PFSK-1 (cell line): ENCODE data around the gene ECI2.

ENCODE experiments used
- FOXP2 ChIP-seq: optimal IDR thresholded peaks from 2 replicates; pipeline ENCODE3; 2011; ENCODE audit warnings: borderline replicate concordance, control low read depth, inconsistent platforms; ENCODE audit not compliant: insufficient read depth; ENCODE audit errors: extremely low read length, extremely low read depth
- POLR2AphosphoS5 ChIP-seq: IDR thresholded peaks from 2 replicates; pipeline ENCODE4 v1.6.1; 2012; ENCODE audit warnings: low read depth, mild to moderate bottlenecking, control low read depth, low read length, moderate library complexity
- SIN3A ChIP-seq: IDR thresholded peaks from 2 replicates; pipeline ENCODE4 v1.6.1; 2012; ENCODE audit warnings: mild to moderate bottlenecking, low read length, moderate library complexity, borderline replicate concordance; ENCODE audit not compliant: insufficient read depth
- TAF1 ChIP-seq: IDR thresholded peaks from 2 replicates; pipeline ENCODE4 v1.6.1; 2012; ENCODE audit warnings: low read length, control low read depth, borderline replicate concordance; ENCODE audit not compliant: insufficient read depth
- TF ChIP-seq, protein P1 (sequence below), 2 experiments: IDR thresholded peaks; 2 replicates each; pipeline versions ENCODE4 v1.6.1 to v1.8.0; 2011 to 2012; ENCODE audit warnings: low read depth in 2 of 2, low read length in 2 of 2, control low read depth in 1 of 2, inconsistent platforms in 1 of 2, mild to moderate bottlenecking in 1 of 2, moderate library complexity in 1 of 2; ENCODE audit not compliant: insufficient read depth in 1 of 2

DNA sequence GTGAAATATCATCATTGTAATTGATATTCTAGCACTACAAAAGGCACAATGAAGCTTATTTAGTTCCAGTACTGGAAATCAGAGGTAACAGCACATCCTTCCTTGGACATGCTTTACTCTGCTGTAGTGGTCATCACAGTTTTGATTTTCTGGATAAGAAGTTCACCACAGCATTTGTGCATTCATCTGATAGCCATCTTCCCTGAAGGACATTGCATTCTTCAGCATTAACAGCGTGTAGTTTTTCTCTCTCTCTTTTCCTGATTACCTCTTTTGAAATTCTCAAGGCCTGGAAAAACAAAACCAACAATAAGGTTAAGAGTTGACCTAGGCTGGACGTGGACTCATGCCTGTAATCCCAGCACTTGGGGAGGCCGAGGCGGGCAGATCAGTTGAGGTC, 19.6 kb downstream of the ECI2 start:
- TF ChIP-seq FOXP2 = no peak
- TF ChIP-seq POLR2AphosphoS5 = no peak
- no peak for TF ChIP-seq TAF1
- no peak for TF ChIP-seq SIN3A
- TF ChIP-seq, protein P1, sequence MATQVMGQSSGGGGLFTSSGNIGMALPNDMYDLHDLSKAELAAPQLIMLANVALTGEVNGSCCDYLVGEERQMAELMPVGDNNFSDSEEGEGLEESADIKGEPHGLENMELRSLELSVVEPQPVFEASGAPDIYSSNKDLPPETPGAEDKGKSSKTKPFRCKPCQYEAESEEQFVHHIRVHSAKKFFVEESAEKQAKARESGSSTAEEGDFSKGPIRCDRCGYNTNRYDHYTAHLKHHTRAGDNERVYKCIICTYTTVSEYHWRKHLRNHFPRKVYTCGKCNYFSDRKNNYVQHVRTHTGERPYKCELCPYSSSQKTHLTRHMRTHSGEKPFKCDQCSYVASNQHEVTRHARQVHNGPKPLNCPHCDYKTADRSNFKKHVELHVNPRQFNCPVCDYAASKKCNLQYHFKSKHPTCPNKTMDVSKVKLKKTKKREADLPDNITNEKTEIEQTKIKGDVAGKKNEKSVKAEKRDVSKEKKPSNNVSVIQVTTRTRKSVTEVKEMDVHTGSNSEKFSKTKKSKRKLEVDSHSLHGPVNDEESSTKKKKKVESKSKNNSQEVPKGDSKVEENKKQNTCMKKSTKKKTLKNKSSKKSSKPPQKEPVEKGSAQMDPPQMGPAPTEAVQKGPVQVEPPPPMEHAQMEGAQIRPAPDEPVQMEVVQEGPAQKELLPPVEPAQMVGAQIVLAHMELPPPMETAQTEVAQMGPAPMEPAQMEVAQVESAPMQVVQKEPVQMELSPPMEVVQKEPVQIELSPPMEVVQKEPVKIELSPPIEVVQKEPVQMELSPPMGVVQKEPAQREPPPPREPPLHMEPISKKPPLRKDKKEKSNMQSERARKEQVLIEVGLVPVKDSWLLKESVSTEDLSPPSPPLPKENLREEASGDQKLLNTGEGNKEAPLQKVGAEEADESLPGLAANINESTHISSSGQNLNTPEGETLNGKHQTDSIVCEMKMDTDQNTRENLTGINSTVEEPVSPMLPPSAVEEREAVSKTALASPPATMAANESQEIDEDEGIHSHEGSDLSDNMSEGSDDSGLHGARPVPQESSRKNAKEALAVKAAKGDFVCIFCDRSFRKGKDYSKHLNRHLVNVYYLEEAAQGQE (IDR thresholded peaks at IDR 0.05; ENCODE audit: insufficient read depth in 1 of 2, low read depth in 2 of 2, low read length in 2 of 2) = no peak
